ENCODE measurements around the gene AFDN.

The AFDN gene

DNA sequence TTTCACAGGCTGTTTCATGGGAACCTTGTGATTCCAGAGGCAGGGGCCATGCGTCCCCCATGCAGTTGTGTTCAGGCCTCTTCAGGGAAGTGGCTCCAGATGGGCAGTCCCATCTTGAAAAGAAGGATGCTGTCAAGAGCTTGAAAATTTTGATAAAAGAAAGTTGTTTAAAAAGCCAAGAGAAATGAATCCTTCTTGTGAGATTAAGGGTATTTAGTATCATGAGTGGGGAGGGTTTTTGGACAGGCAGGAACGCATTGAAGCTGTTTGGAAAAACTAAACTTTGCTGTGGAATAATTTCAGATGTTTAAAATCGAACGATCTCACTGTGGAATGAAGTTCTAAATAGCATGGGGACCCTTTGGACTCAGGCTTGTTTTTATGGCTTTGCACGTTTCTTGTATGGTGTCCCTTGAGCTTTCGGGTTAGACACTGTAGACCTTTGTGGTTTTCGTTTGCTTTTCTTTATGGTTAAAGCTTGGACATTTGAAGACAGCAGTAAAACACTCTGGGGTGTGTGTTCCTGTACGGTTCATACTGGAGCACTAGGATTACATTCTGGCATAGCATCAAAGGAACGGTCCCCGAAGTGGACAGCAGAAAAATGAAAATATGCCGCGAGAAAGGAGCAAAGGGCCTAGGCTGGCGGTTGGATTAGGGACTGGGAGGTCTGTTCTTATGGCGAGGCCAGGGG lies 188.9 kb downstream of the AFDN start:
- no peak for DNase-seq

DNA sequence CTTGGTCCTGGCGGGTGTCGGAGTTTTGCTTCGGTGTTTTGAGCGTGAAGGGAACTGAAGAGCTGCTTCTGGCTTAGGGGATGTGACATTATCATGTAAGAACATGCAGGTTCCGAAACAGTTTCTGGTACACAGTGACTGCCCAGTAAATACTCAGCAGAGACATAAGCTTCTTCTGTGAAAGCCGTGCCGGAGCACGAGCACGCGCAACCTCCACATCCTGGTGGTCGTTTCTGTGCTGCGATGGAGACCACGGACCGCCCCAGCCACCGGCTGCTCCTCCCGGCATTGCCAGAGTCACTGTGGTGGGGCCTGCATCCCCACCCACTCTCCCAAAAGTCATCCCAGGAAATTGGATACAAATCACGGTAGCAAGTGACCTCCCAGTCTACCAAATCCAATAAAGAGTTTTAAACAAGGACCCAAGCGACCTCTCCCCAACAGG lies 189.5 kb downstream of the AFDN start:
- DNase-seq = no peak

DNA sequence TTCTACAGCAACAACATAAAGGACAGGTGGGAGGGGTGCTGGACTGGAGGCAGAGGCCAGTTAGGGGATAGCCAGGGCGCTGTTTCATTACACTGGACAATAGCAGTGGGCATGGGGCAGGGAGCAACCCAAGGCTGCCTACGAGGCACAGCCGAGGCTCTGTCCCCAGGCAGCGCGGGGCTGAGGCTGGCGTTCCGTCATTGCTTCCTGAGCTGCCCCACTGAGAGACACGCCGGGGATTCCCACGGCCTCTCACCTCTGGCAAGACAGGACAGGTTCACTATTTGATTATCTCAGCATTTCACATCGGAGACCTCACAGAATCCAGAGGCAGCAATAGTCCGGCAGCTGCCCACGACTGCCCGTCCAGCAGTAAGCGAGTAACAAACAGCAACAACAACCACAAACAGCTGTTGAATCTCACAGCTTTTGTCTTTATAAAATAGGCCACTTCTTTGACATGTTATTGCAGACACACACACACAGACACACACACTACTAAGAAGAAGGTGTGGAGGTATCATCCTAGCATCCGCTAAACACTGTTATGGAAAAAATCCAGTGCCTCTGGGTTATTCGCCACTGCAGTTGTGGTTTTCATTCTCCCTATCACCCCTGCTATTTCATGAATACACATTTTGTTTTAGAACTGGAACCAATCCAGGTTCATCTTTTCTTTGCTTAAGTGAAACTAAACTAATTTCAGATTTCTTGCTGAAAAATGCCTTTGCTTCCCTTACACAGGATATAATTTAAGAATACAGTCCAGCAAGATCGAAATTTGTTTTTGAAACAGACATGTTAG lies 190.2 kb downstream of the AFDN start:
- peak in 1 of 58 donors; percentile 23 for DNase-seq

DNA sequence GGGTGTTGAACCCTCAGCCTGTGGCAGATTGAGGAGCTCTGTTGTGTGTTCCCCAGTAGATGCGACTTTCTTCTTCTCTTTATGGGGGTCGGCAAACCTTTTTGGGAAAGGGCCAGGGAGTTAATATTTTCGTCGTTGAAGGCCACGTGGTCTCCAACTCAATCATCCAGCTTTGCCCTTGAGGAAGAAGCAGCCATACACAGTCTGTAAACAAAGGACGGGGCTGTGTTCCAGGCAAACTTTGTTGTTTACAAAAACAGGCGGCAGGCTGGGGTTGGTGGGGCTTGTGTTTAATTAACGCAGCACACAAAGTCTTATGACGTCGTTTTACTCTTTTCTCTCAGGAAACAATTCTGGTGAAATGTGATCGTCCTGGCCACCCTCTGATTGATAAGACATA lies 190.9 kb downstream of the AFDN start:
- peak in 2 of 58 donors; percentile 31 to 48 for DNase-seq

DNA sequence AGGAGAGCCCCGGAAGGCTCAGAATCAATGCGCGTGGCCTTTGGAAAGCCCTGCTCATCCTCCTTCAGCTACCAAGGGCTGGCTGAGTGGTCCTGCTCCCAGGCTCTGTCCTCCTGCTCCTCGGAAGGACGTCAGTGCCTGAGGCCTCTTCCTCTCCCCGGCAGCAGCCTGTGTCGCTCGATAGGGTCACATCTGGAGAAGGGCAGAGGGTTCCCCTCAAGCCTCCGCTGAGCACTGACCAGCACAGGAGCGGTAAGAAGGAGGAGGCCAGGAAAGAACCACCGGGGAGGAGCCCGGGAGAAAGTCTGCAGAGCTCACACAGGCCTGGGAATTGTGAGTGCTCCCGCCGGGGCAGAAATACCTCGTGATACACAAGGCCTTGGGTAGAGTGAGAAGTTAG lies 192.0 kb downstream of the AFDN start:
- DNase-seq = no peak

DNA sequence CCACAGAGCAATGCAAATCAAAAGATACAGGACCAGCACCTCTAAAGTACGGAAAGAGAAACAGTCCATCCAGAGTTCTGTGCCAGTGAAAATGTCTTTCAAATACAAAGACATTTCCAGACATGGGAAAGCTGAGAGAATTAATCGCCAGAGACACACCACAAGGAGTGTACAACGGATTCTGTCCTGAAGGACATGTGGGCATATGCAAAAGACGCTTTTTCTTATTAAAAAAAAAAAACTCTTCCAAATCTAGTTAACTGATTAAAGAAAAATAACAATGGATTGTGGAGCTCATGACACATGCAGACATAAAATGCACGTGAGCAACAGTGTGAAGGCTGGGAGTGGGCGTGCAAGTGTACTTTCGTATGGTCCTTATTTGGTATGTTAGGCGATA lies 193.5 kb downstream of the AFDN start:
- DNase-seq = no peak

DNA sequence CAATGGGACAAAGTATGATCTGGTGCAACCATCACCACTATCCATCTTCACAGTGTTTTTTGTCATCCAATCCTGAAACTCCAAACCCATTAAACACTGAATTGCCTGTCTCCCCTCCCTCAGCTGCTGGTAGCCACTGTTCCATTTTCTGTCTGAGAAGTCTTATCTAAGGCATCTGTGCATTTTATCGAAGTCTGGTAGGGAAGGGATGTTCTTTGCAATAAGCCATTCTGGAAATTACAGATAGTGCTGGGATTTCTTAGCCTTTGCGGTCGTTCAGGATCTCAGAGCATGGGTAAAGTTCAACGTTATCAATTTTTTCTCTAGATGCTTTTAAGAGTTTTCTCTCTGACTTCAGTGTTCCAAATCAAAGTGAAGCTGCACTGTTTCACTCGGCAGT lies 194.9 kb downstream of the AFDN start:
- no peak for DNase-seq

All from anterior cingulate cortex (tissue), 58 donors.